Measurements from ENCODE around the gene MACROH2A2. TPM values are rescaled to one million over a fixed set of nuclear protein-coding genes. Genes with fewer than 3 reads are reported as not detected.

The MACROH2A2 gene
- total and polyA plus RNA-seq, 2 donors from 2014 or later = 16.8 to 21.7 TPM

GRCh38 chr10:70144372-70145110, 91.9 kb downstream of the MACROH2A2 start:
- no peak for FAIRE-seq
- peak overlapping the region in 1 of 3 donors; percentile 68 for H3K4me3 ChIP-seq (ENCODE audit: low read length in 3 of 3)

GRCh38 chr10:70145166-70145665, 92.6 kb downstream of the MACROH2A2 start:
- no peak for TF ChIP-seq CTCF (IDR thresholded peaks at IDR 0.05; ENCODE audit: borderline replicate concordance, extremely low read depth, insufficient read depth)
- Histone ChIP-seq H3K4me3 (ENCODE audit: low read length in 3 of 3) (peak overlapping the region in 1 of 3 donors; percentile 68), H3K4me1 (ENCODE audit: control insufficient read depth in 2 of 3, insufficient read depth in 2 of 3, low read depth in 1 of 3, low read length in 3 of 3) (peaks cover 0 to 9% (median 5%) of the 10 kb centered on the region in 3 donors), H3K27me3 (ENCODE audit: control insufficient read depth, insufficient read depth, low read length) (no peaks in the 10 kb centered on the region), H3K9ac (ENCODE audit: low read length in 3 of 3) (peak overlapping the region in 2 of 3 donors; percentile 35 to 80), H3K27ac (ENCODE audit: low read depth in 2 of 2, low read length in 2 of 2) (peak overlapping the region; percentile 91), H3K36me3 (ENCODE audit: control insufficient read depth in 2 of 3, insufficient read depth in 3 of 3, low read length in 3 of 3) (peaks cover 0 to 6% (median 0%) of the 10 kb centered on the region in 3 donors), H3K9me3 (ENCODE audit: control insufficient read depth in 2 of 3, insufficient read depth in 1 of 3, low read length in 3 of 3) (no peaks in the 10 kb centered on the region)
- DNase-seq (peak in 1 of 5 donors; percentile 81), FAIRE-seq (no peak)
- intact Hi-C loops (cut with DNase I) = no loop called here

More at GRCh38 chr10:70144372-70145110, 91.9 kb downstream of the MACROH2A2 start:
- TF ChIP-seq CTCF (IDR thresholded peaks at IDR 0.05; ENCODE audit: borderline replicate concordance, extremely low read depth, insufficient read depth) = no peak
- Histone ChIP-seq H3K9me3 (ENCODE audit: control insufficient read depth in 2 of 3, insufficient read depth in 1 of 3, low read length in 3 of 3) (no peaks in the 10 kb centered on the region), H3K27ac (ENCODE audit: low read depth in 2 of 2, low read length in 2 of 2) (no peak overlapping the region), H3K9ac (ENCODE audit: low read length in 3 of 3) (peak overlapping the region in 2 of 3 donors; percentile 35 to 80), H3K27me3 (ENCODE audit: control insufficient read depth, insufficient read depth, low read length) (no peaks in the 10 kb centered on the region), H3K36me3 (ENCODE audit: control insufficient read depth in 2 of 3, insufficient read depth in 3 of 3, low read length in 3 of 3) (peaks cover 0 to 2% (median 0%) of the 10 kb centered on the region in 3 donors), H3K4me1 (ENCODE audit: control insufficient read depth in 2 of 3, insufficient read depth in 2 of 3, low read depth in 1 of 3, low read length in 3 of 3) (peaks cover 0 to 9% (median 5%) of the 10 kb centered on the region in 3 donors)
- intact Hi-C loops (cut with DNase I) = no loop called here
- DNase-seq = peak in 1 of 5 donors; percentile 47

GRCh38 chr10:70145666-70146488, 93.2 kb downstream of the MACROH2A2 start:
- TF ChIP-seq CTCF (IDR thresholded peaks at IDR 0.05; ENCODE audit: borderline replicate concordance, extremely low read depth, insufficient read depth) = peak; percentile 52
- Histone ChIP-seq H3K4me1 (ENCODE audit: control insufficient read depth in 2 of 3, insufficient read depth in 2 of 3, low read depth in 1 of 3, low read length in 3 of 3) (peaks cover 0 to 9% (median 5%) of the 10 kb centered on the region in 3 donors), H3K27me3 (ENCODE audit: control insufficient read depth, insufficient read depth, low read length) (no peaks in the 10 kb centered on the region), H3K27ac (ENCODE audit: low read depth in 2 of 2, low read length in 2 of 2) (peak overlapping the region; percentile 91), H3K9ac (ENCODE audit: low read length in 3 of 3) (peak overlapping the region in 2 of 3 donors; percentile 26 to 80), H3K9me3 (ENCODE audit: control insufficient read depth in 2 of 3, insufficient read depth in 1 of 3, low read length in 3 of 3) (no peaks in the 10 kb centered on the region), H3K4me3 (ENCODE audit: low read length in 3 of 3) (peak overlapping the region; percentile 68 to 82 (median 74)), H3K36me3 (ENCODE audit: control insufficient read depth in 2 of 3, insufficient read depth in 3 of 3, low read length in 3 of 3) (peaks cover 0 to 12% (median 4%) of the 10 kb centered on the region in 3 donors)
- no peak for FAIRE-seq
- peak; percentile 75 to 92 (median 85) for DNase-seq
- intact Hi-C loops (cut with DNase I) = no loop called here
